GM13976 (cell line): ENCODE measurements around the gene MYO1D.
A peak's percentile ranks its signal among the peaks of the same experiment; 100 is the strongest.
"Not testable (repeated sequence)": the region's sequence is repeated elsewhere in the genome, so short reads cannot be mapped to it uniquely, and the experiment has no call there.

Experiments used
- DNase-seq: peaks from one replicate; pipeline ENCODE4 v3.0.0; 2012; ENCODE audit warnings: low spot score
- CTCF ChIP-seq: IDR thresholded peaks from 2 replicates; pipeline ENCODE4 v1.5.1; 2012; ENCODE audit warnings: borderline replicate concordance, mild to moderate bottlenecking; ENCODE audit not compliant: insufficient read depth; ENCODE audit errors: extremely low read depth, missing control alignments, control extremely low read depth
- in situ Hi-C: fragments of 300-500 bp; cut with MboI; formaldehyde crosslinking; loops from one replicate; pipeline ENCODE4 v1.12.0; 2022; ENCODE audit warnings: low sequenced_read_pairs, mixed read lengths, inconsistent platforms; ENCODE audit not compliant: unreplicated experiment

Gene MYO1D

GRCh38 chr17:32826076-32826475, 50.8 kb downstream of the MYO1D start:
- TF ChIP-seq CTCF, result no peak
- in situ Hi-C loops, result no loop called here

GRCh38 chr17:32824334-32824733, 52.6 kb downstream of the MYO1D start:
- in situ Hi-C loops, result no loop called here
- no peak for DNase-seq
- TF ChIP-seq CTCF, result no peak

More at GRCh38 chr17:32826076-32826475, 50.8 kb downstream of the MYO1D start:
- DNase-seq, result no peak

GRCh38 chr17:32822996-32823395, 53.9 kb downstream of the MYO1D start:
- in situ Hi-C loops, result no loop called here
- TF ChIP-seq CTCF, result no peak
- peak; percentile 38 for DNase-seq

GRCh38 chr17:32821987-32822934, 54.7 kb downstream of the MYO1D start:
- in situ Hi-C loops, result not testable (repeated sequence)
- peak; percentile 54 for DNase-seq

- no peak for DNase-seq
- no peak for TF ChIP-seq CTCF
- in situ Hi-C loops, result no loop called here
Observed at GRCh38 chr17:32820440-32820839, 56.5 kb downstream of the MYO1D start.

GRCh38 chr17:32819787-32820186, 57.1 kb downstream of the MYO1D start:
- no peak for DNase-seq
- in situ Hi-C loops, result no loop called here
- no peak for TF ChIP-seq CTCF

- in situ Hi-C loops, result no loop called here
- TF ChIP-seq CTCF, result no peak
- DNase-seq, result no peak
Observed at GRCh38 chr17:32819035-32819434, 57.9 kb downstream of the MYO1D start.
